Retina (tissue), 1 donor: Measurements from ENCODE around the gene GABBR2.
"Not testable (repeated sequence)": the region's sequence is repeated elsewhere in the genome, so short reads cannot be mapped to it uniquely, and the experiment has no call there.

ENCODE experiments used
- DNase-seq: peaks from one replicate; pipeline ENCODE4 v3.0.0-alpha.2; 2016

Gene GABBR2

GRCh38 chr9:98276907-98277469 is 431.7 kb downstream of the GABBR2 start:
- no peak for DNase-seq

GRCh38 chr9:98275159-98275558 is 433.6 kb downstream of the GABBR2 start:
- DNase-seq, result no peak

DNA sequence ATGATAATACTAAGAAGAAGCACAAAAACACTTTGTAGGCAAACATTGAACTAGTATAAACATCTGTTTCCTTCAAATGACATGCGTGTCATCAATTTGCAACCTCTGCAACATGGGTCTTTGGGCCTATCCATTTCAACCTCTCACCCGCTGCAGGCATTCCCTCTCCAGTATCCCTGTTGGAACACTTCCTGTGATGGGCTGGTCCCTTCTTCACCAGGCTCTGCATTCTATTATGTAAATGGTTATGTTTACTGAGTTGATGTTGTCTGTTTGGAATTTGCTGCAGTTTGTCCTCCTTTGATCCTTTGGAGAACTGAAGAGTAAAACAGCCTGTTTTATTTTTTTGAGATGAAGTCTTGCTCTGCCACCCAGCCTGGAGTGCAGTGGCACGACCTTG is 436.7 kb downstream of the GABBR2 start:
- DNase-seq, result no peak

GRCh38 chr9:98271479-98271878 is 437.3 kb downstream of the GABBR2 start:
- DNase-seq, result no peak

DNA sequence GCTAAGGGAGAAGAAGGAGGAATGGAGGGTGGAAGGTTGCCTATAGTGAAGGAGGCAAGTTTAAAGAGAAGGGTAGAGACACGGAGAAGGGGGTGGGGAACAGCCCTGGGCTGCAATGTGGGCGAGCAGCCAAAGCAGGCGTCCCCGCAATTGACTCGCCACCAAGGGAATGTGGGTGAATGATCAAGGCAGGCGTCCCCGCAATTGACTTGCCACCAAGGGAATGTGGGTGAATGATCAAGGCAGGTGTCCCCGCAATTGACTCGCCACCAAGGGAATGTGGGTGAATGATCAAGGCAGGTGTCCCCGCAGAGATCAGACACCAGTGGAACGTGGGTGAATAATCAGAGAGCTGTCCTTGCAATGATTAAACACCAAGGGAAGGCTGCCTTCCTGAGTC is 438.5 kb downstream of the GABBR2 start:
- not testable (repeated sequence) for DNase-seq

DNA sequence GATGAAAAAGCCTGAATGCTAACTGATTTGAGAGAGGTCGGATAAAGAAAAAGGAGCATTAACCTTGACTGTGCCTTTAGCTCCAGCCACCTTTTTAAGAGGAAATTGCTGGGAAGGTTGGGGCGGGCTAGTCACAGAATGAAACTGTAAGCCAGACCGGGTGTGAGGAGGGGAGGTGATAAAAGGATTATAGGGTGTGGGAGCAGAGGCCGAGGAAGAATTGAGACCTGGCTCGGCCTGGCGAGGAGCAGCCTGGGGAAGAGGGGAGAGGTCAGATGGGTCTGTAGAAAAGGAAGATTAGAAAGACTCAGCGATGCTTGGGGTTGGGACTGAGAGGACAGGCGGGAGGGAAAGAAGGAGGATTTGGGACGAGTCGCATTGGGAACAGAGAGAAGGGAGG is 439.1 kb downstream of the GABBR2 start:
- not testable (repeated sequence) for DNase-seq

DNA sequence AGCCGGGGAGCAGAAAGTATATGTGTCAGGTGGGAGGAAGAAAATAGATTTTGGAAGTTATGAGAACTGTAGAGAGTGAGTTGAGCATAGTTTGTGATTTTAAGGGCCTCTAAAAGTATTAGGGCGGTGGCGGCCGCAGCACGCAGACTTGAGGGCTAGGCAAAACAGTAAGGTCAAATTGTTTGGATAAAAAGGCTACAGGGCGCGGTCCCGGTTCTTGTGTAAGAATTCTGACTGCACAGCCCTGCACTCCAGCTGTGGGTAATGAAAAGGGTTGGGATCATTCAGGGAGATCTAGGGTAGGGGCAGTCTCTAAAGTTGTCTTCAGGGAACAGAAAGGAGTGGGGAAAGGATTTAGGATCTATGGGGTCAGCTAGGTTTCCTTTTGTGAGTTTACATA is 441.2 kb downstream of the GABBR2 start:
- DNase-seq, result not testable (repeated sequence)

- DNase-seq, result no peak
Observed at GRCh38 chr9:98264516-98264915, 444.2 kb downstream of the GABBR2 start.

GRCh38 chr9:98263482-98264357 is 445.0 kb downstream of the GABBR2 start:
- peak; percentile 70 for DNase-seq

DNA sequence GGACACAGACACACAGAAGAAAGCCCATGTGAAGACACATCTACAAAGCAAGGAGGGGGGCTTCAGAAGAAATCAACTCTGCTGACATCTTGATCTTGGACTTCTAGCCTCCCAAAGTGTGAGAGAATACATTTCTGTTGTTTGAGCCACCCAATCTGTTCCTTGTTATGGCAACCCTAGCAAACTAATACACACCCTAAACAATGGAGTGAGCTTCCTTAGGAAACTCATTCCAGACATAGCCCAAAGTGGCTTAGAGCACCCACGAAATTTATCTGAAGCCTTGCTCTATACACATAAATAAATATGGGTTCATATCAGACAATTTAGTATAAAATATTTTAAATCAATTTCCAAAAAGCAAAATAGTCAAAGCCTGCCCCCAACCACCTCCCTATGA is 445.7 kb downstream of the GABBR2 start:
- no peak for DNase-seq

DNA sequence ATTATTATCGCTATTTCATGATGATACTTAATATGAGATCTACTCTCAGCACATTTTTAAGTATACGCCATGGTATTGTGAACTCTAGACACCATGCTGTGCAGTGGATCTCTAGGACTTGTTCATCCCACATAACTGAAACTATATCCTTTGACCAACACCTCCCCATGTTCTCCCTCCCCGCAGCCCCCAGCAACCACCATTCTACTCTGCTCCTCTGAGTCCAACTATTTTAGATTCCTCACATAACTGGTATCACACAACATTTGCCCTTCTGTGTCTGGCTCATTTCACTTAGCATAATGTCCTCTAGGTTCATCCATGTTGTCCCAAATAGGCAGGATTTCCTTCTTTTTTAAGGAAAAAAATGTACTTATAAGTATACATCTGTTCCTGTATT is 446.7 kb downstream of the GABBR2 start:
- DNase-seq, result no peak

GRCh38 chr9:98260635-98261034 is 448.1 kb downstream of the GABBR2 start:
- no peak for DNase-seq

DNA sequence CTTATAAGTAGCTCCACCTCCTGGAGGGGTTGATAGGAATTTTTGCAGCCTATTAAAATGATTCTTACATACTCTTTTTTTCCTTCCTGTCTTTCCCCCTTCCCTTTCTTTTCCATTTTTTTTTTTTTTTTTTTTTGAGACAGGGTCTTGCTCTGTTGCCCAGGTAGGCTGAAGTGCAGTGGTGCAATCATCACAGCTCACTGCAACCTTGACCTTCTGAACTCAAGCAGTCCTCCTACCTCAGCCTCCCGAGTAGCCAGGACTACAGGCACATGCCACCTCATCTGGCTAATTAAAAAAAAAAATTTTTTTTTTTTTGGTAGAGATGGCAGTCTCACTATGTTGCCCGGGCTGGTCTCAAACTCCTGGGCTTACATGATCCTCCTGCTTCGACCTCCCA is 448.9 kb downstream of the GABBR2 start:
- no peak for DNase-seq

DNA sequence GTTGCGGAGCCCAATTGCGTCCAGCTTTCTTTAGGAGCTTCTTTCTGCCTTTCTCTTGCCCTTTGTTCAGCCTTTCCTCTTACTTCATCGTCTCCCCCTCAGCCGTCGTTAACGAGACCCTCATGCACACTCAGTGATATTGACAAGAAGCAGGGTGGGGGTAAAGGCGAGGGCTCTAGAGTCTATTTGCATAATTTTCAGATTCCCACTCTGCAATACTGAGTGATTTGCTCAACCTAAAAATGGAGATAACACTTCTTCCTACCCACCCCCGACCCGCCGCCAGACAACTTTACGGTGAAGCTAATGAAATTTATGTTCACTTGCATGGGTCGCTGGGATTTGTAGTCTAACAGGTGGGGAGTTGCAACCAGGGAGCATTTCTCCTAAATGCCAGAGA is 452.0 kb downstream of the GABBR2 start:
- peak; percentile 72 for DNase-seq

- DNase-seq, result peak; percentile 100
Observed at GRCh38 chr9:98255578-98256296, 453.0 kb downstream of the GABBR2 start, which contains the start of gene TBC1D2. Gene TBC1D2 (minus strand): TSS chr9:98255649. CDS start chr9:98255541, 108 bp downstream.

DNA sequence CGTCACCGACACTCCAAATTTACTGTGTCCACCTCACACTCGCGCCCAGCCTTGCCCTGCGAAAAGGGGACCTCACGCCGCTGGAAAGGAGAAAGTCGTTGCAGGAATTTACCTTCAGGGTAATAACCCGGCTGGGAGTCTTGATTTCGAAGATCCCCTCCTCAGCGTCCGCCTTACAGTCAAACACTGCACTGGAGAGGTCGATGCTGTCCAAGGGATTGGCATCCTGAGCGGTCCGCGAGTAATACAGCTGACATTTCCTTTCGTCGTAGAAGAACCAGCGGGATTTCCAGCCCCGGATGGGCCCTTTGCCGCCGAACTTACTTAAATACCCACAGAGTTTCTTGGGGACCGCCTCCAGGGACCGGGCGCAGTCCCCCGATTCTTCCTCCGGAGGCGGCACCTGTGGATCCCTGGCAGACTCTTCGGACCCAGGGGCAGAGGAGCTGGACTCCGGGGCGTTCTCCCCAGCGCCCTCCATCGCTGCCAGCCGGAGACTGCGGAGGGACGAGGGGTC is 453.6 kb downstream of the GABBR2 start:
- DNase-seq, result no peak

GRCh38 chr9:98254228-98255060 is 454.3 kb downstream of the GABBR2 start:
- no peak for DNase-seq

DNA sequence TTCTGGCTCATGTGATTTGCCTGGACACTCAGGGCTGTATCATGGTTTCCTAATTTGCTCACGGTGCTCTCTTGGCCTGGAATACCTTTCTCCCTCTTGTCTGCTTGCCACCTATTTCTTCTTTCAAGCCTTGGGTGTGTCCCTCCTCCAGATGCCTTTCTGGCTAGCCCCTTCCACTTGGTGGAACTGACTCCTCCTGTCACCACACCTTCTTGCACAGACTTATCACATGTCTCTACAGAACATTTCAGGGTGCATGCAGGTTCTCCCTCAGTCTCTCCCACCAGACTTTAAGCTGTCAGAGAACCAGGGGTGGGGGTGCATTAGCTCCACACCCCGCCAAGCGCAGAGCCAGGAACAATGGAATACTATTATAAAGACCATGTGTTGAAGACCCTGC is 455.2 kb downstream of the GABBR2 start:
- no peak for DNase-seq

GRCh38 chr9:98251551-98251950 is 457.2 kb downstream of the GABBR2 start:
- DNase-seq, result no peak

- no peak for DNase-seq
Observed at GRCh38 chr9:98249771-98250170, 459.0 kb downstream of the GABBR2 start.

DNA sequence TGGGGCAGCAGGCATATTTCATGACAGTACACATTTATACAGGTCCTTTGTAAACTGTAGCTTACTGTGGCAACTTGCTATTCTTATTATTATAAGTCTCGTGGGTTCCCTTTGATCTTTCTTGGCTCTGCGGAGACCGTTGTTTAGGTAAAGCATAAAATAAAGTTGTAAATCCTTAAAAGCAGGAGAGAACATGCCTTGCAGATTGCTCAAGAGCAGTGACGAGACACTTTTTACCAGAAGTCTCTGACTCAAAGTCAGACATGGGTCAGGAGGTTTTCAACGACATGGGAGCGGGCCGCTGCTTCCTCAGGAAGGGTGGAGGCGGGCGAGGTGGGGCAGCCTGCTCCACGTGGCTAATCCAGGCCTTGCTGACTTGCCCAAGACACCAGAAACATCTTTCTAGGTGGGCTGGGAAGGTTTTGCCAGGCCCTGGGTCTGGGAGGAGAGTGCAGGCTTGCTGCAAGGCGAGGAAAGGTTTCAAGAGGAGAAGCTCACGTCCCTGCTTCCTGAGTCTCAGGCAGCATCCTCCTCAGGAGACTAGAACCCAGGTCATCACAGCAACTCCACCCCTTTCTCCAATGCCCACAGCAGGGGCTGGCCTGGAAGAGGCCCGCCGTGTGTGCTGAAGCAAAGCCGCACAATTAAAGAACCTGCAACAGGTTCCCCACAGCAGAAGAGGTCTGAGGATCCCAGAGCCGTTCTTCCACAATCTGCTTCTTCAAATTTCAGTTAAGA is 459.8 kb downstream of the GABBR2 start:
- no peak for DNase-seq
